ENCODE measurements around the gene PCMT1. TPM values are rescaled to one million over a fixed set of nuclear protein-coding genes. Genes with fewer than 3 reads are reported as not detected.

The PCMT1 gene
- total and polyA plus RNA-seq, 2 of the 13 experiments (the other 11 are each of a cell fraction or from before 2014, with no cell fraction given) = 112 to 169 TPM

- peak; percentile 74; the same call in 1 of the 2 replicates for TF ChIP-seq TRAFD1 (CRISPR knock-in tag; IDR thresholded peaks at IDR 0.05; ENCODE audit: borderline replicate concordance)
- no peak for TF ChIP-seq PLRG1 (conservative IDR thresholded peaks at IDR 0.05)
- TF ChIP-seq ZNF780A (CRISPR knock-in tag; IDR thresholded peaks at IDR 0.05) = peak; percentile 77; the same call in 1 of the 2 replicates
- TF ChIP-seq NFKBIZ (CRISPR knock-in tag; IDR thresholded peaks at IDR 0.05) = peak; percentile 36; the same call in 1 of the 2 replicates
- TF ChIP-seq SRSF1 (optimal IDR thresholded peaks at IDR 0.05; ENCODE audit: low read depth, low read length) = peak; percentile 99
- TF ChIP-seq EHMT2 (IDR thresholded peaks at IDR 0.05; ENCODE audit: borderline replicate concordance, low read depth, low read length) = no peak
- TF ChIP-seq PAWR (CRISPR knock-in tag; IDR thresholded peaks at IDR 0.05; ENCODE audit: borderline replicate concordance) = peak; percentile 40; the same call in 1 of the 2 replicates
- peak; percentile 89 for TF ChIP-seq KLF12 (CRISPR knock-in tag; IDR thresholded peaks at IDR 0.05; ENCODE audit: borderline replicate concordance)
- TF ChIP-seq ZBTB14 (CRISPR knock-in tag; IDR thresholded peaks at IDR 0.05) = peak; percentile 68; the same call in 1 of the 2 replicates
- TF ChIP-seq MED8 (CRISPR knock-in tag; IDR thresholded peaks at IDR 0.05; ENCODE audit: insufficient replicate concordance) = peak; percentile 66
- TF ChIP-seq ARNT2 (CRISPR knock-in tag; IDR thresholded peaks at IDR 0.05; ENCODE audit: low read depth) = peak; percentile 94
- peak; percentile 86; the same call in 1 of the 2 replicates for TF ChIP-seq ZNF569 (CRISPR knock-in tag; IDR thresholded peaks at IDR 0.05; ENCODE audit: borderline replicate concordance)
- peak; percentile 73 for TF ChIP-seq TARDBP (CRISPR knock-in tag; IDR thresholded peaks at IDR 0.05)
- TF ChIP-seq RFXANK (CRISPR knock-in tag; IDR thresholded peaks at IDR 0.05) = peak; percentile 41; the same call in 1 of the 2 replicates
- no peak; the same call in 1 of the 2 replicates for TF ChIP-seq CREM (IDR thresholded peaks at IDR 0.05)
- no peak; the same call in 1 of the 2 replicates for TF ChIP-seq CREM (CRISPR knock-in tag; IDR thresholded peaks at IDR 0.05)
- no peak for TF ChIP-seq ZNF260 (CRISPR knock-in tag; IDR thresholded peaks at IDR 0.05; ENCODE audit: borderline replicate concordance, low read depth)
- peak; percentile 63; the same call in 1 of the 2 replicates for TF ChIP-seq FOXO1 (CRISPR knock-in tag; IDR thresholded peaks at IDR 0.05)
- 0 out of 2 replicates have a peak, but pooled peaks have one; percentile 61 for TF ChIP-seq U2AF2 (IDR thresholded peaks at IDR 0.05; ENCODE audit: low read depth, low read length)
- TF ChIP-seq ATF5 (CRISPR knock-in tag; IDR thresholded peaks at IDR 0.05; ENCODE audit: low read depth) = peak; percentile 96
Measured at GRCh38 chr6:149717588-149718458, 31.7 kb upstream of the PCMT1 start, which contains the start of gene LATS1 (continued).
